GM12865 (cell line): ENCODE results near the gene UST.

ENCODE experiments used
- DNase-seq: peaks from one replicate; pipeline ENCODE4 v3.0.0; 2010; ENCODE audit warnings: low read depth
- H3K4me3 ChIP-seq: 2 replicates; pipeline ENCODE4 v1.5.1; 2011; ENCODE audit warnings: mild to moderate bottlenecking, low read depth, low read length, control low read depth
- TF ChIP-seq, protein P1 (sequence below): IDR thresholded peaks from 2 replicates; pipeline ENCODE4 v1.5.1; 2011; ENCODE audit warnings: low read length, control low read depth, low read depth, inconsistent platforms; ENCODE audit not compliant: insufficient read depth; ENCODE audit errors: missing control alignments

The UST gene

DNA sequence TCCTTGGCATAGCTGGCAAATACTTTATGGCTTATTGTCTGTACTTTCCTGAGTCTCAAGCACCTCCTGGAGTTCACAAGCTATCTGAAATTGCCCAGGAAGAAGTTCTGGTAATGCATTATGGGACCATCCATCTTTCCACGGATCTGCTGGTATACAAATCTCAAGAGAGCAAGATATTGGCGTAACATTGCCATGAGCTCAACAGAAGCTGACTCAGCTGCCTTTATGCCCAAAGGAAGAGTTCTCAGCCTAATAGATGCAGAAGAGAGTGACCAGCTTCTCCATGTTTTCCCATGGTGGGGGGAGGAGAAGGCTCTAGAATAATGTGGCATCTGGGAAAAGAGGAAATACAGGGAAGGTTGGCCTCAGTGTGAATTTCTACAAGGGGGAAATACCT lies 78.7 kb downstream of the UST start:
- DNase-seq, result no peak
- H3K4me3 ChIP-seq, result no peak overlapping the region
- TF ChIP-seq, protein P1, sequence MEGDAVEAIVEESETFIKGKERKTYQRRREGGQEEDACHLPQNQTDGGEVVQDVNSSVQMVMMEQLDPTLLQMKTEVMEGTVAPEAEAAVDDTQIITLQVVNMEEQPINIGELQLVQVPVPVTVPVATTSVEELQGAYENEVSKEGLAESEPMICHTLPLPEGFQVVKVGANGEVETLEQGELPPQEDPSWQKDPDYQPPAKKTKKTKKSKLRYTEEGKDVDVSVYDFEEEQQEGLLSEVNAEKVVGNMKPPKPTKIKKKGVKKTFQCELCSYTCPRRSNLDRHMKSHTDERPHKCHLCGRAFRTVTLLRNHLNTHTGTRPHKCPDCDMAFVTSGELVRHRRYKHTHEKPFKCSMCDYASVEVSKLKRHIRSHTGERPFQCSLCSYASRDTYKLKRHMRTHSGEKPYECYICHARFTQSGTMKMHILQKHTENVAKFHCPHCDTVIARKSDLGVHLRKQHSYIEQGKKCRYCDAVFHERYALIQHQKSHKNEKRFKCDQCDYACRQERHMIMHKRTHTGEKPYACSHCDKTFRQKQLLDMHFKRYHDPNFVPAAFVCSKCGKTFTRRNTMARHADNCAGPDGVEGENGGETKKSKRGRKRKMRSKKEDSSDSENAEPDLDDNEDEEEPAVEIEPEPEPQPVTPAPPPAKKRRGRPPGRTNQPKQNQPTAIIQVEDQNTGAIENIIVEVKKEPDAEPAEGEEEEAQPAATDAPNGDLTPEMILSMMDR, result no peak

DNA sequence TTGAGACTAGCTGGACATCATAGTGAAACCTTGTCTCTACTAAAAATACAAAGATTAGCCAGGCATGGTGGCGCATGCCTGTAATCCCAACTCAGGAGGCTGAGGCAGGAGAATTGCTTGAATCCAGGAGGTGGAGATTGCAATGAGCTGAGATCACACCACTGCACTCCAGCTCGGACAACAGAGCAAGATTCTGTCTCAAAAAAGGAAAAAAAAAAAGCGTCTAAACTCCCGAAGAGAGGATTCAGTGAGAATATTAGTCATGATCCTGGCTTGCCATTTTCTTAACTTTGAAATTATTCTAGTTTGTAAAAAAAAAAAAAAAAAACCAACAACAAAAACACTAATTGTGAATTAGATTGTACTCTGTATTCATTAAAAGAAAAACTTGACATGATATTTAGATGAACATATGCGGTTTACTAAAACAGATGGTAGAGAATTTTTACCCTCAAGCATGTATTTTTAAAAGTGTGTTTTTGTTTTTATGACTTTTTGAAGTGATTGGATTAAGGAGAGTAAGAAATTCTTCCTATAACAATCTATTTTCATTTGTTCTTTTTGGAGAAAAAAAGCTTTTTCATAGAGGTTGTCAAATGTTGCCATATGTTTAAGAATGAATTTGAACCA lies 80.7 kb downstream of the UST start:
- no peak overlapping the region for H3K4me3 ChIP-seq
- no peak for DNase-seq
- TF ChIP-seq, protein P1, result no peak

DNA sequence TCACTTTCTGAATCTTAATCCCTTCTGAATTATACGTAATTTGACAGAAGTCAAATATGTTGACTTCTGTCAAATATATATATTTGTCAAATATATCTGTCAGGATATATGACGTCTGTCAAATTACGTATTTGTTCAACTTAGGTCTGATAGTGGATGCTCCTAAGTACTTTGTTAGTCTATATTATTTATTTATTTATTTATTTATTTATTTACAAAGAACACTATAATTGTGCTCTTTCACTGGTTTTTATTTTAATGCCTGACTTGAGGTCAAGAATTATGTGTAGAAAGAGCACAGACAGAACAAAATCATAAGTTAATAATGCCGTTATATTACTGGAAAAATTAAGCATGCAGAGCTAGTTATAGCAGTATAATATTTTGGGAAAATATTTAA lies 81.2 kb downstream of the UST start:
- TF ChIP-seq, protein P1, result no peak
- H3K4me3 ChIP-seq, result no peak overlapping the region
- DNase-seq, result no peak

DNA sequence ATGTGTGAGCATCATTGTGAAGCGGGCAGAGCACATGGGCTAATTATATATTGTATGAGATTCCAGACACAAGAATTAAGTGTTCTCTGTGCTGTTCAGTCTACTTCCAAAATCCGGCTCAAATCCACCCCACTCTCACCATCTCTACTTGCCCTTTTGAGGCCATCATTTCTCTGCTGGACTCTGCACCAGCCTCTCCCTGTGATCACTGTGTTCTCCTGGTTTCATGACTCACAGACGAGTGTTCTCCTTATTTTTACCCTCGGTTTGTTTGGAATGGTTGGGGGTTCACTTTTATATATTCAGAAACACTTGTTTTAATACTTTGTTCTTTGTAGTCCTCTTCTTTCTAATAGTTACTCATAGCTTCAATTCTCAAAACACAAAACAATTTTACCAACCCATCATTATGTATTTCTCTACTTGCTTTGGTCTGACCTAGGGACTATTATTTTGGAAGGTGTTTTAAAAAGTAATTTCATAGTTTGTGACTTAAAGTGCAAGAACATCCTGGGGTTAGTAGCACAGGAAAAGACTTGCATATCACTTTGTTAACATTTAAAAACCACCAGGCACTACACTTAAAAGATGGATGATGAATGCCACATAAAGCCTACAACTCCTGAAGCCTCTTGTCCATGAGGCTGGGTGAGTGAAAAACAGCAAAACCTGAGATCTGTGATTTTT lies 82.7 kb downstream of the UST start:
- TF ChIP-seq, protein P1, result no peak

DNA sequence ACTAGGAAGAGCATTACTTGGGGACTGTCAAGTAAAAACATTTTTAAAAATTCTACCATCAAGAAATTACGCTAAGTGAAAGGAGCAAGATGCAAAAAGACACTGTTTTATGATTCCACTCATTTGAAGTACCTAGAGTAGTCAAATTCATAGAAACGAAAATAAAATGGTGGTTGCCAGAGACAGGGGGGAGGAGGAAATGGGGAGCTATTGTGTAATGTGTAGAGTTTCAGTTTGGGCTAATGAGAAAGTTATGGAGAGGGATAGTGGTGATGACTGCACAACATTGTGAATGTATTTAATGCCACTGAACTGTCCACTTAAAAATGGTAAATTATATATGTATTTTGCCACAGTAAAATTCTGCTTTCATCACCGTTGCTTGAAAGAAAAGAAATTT lies 83.8 kb downstream of the UST start:
- H3K4me3 ChIP-seq, result no peak overlapping the region

More for the DNA sequence above, 82.7 kb downstream of the UST start:
- DNase-seq, result no peak
- no peak overlapping the region for H3K4me3 ChIP-seq

DNA sequence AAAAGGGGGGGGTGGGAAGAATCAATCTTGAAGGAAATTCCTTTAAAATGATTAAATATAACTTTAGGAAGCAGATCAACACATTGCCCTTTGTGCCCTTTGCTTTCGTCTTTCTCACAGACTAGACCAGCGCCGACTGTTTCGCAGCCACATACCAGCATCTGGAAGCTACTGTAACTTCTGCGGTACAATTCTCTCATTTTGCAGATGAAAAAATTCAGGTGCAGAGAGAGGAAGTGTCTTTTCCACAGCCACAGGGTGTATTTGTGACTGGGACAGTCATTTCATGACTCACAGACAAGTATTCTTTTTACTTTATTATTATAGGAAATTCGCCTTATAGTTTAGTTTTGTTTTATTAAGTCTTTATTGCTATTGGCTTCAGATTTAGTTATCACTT lies 84.2 kb downstream of the UST start:
- peak; percentile 32 for DNase-seq
- H3K4me3 ChIP-seq, result no peak overlapping the region

More for the DNA sequence above, 83.8 kb downstream of the UST start:
- TF ChIP-seq, protein P1, result no peak
- no peak for DNase-seq

More for the DNA sequence above, 84.2 kb downstream of the UST start:
- TF ChIP-seq, protein P1, result no peak
